Measurements from ENCODE around the gene BRI3. TPM values are rescaled to one million over a fixed set of nuclear protein-coding genes. Genes with fewer than 3 reads are reported as not detected.
A peak's percentile ranks its signal among the peaks of the same experiment; 100 is the strongest.

Gene BRI3
- total RNA-seq, 1 experiment from 2014 or later: 102 TPM

GRCh38 chr7:98285157-98286092 is 3.9 kb downstream of the BRI3 start:
- H3K4me2 ChIP-seq (ENCODE audit: low read length): peak overlapping the region; percentile 95
- peaks cover 46 to 76% of the 10 kb centered on the region in 2 experiments for H3K4me1 ChIP-seq (ENCODE audit: control insufficient read depth in 1 of 2, insufficient read depth in 2 of 2, low read length in 2 of 2)
- H3K9me2 ChIP-seq (ENCODE audit: insufficient read depth): no peaks in the 10 kb centered on the region
- H3K36me3 ChIP-seq (ENCODE audit: control insufficient read depth in 1 of 2, insufficient read depth in 2 of 2, low read length in 2 of 2): no peaks in the 10 kb centered on the region; a peak in 1 of 4 replicates
- ChIA-PET POLR2A (no interaction called here), RAD21 (ENCODE audit: low non-redundant PET in 1 of 2, low total read pairs in 2 of 2, uncharacterized antibody in 2 of 2, unreplicated experiment in 2 of 2) (no interaction called here), CTCF (no interaction called here)
- BruUV-seq (replicated peaks): no TSS peak
- peak overlapping the region in 1 of 2 experiments; percentile 43; a peak in 3 of 4 replicates for H3K4me3 ChIP-seq (replicated peaks in 1 of 2; ENCODE audit: low read depth in 1 of 2, low read length in 2 of 2)
- no peak for TF ChIP-seq ELF1 (IDR thresholded peaks at IDR 0.05; ENCODE audit: borderline replicate concordance, low read depth)
- no peak for TF ChIP-seq POLR2A (IDR thresholded peaks at IDR 0.05; ENCODE audit: borderline replicate concordance, extremely low read depth, insufficient read depth, insufficient read length)
- TF ChIP-seq FOSL1 (IDR thresholded peaks at IDR 0.05; ENCODE audit: low read depth): no peak
- no peak for TF ChIP-seq SIN3A (IDR thresholded peaks at IDR 0.05; ENCODE audit: low read depth)
- TF ChIP-seq CEBPB (IDR thresholded peaks at IDR 0.05; ENCODE audit: low read depth): no peak
- no peak for TF ChIP-seq TCF7L2 (IDR thresholded peaks at IDR 0.05; ENCODE audit: borderline replicate concordance, extremely low read depth, insufficient read depth, insufficient read length)
- no peak for TF ChIP-seq ZFX (IDR thresholded peaks at IDR 0.05)
- TF ChIP-seq, protein P1, sequence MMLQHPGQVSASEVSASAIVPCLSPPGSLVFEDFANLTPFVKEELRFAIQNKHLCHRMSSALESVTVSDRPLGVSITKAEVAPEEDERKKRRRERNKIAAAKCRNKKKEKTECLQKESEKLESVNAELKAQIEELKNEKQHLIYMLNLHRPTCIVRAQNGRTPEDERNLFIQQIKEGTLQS (IDR thresholded peaks at IDR 0.05): no peak
- TF ChIP-seq SP1 (IDR thresholded peaks at IDR 0.05; ENCODE audit: low read depth): no peak
- TF ChIP-seq SRF (IDR thresholded peaks at IDR 0.05; ENCODE audit: low read depth): no peak
- TF ChIP-seq, protein P2, sequence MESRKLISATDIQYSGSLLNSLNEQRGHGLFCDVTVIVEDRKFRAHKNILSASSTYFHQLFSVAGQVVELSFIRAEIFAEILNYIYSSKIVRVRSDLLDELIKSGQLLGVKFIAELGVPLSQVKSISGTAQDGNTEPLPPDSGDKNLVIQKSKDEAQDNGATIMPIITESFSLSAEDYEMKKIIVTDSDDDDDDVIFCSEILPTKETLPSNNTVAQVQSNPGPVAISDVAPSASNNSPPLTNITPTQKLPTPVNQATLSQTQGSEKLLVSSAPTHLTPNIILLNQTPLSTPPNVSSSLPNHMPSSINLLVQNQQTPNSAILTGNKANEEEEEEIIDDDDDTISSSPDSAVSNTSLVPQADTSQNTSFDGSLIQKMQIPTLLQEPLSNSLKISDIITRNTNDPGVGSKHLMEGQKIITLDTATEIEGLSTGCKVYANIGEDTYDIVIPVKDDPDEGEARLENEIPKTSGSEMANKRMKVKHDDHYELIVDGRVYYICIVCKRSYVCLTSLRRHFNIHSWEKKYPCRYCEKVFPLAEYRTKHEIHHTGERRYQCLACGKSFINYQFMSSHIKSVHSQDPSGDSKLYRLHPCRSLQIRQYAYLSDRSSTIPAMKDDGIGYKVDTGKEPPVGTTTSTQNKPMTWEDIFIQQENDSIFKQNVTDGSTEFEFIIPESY (IDR thresholded peaks at IDR 0.05; ENCODE audit: extremely low read depth, insufficient replicate concordance, low read length): no peak
- no peak for TF ChIP-seq EGR1 (IDR thresholded peaks at IDR 0.05; ENCODE audit: low read depth)
- TF ChIP-seq, protein P3, sequence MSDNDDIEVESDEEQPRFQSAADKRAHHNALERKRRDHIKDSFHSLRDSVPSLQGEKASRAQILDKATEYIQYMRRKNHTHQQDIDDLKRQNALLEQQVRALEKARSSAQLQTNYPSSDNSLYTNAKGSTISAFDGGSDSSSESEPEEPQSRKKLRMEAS (IDR thresholded peaks at IDR 0.05): no peak
- no peak for TF ChIP-seq EZH2phosphoT487 (IDR thresholded peaks at IDR 0.05; ENCODE audit: borderline replicate concordance)
- TF ChIP-seq POLR2AphosphoS5 (IDR thresholded peaks at IDR 0.05; ENCODE audit: low read depth, low read length): no peak
- TF ChIP-seq CBX3 (IDR thresholded peaks at IDR 0.05; ENCODE audit: low read depth): no peak
- peak overlapping the region; percentile 95 for H3K9ac ChIP-seq (ENCODE audit: low read length)
- H3K79me2 ChIP-seq (ENCODE audit: insufficient read depth, low read length): peaks cover 83% of the 10 kb centered on the region
- H2AFZ ChIP-seq (ENCODE audit: low read depth, low read length, poor library complexity, severe bottlenecking): no peak overlapping the region
- peaks cover 3% of the 10 kb centered on the region; the same call in 1 of the 2 replicates for H4K20me1 ChIP-seq (ENCODE audit: insufficient read depth)
- intact Hi-C loops (cut with micrococcal nuclease): no loop called here
- no peaks in the 10 kb centered on the region for H3K9me3 ChIP-seq (ENCODE audit: control insufficient read depth in 1 of 2, insufficient read depth in 1 of 2, low read depth in 1 of 2, low read length in 2 of 2)
- DNase-seq (ENCODE audit: low read depth, low spot score): no peak
- H3K27ac ChIP-seq (ENCODE audit: low read depth, low read length): peak overlapping the region; percentile 68
- no peak for ATAC-seq
- no peaks in the 10 kb centered on the region for H3K27me3 ChIP-seq (ENCODE audit: insufficient read depth, low read length)

Data from HCT116 (cell line).